ENCODE measurements around the gene NPFF. TPM values are rescaled to one million over a fixed set of nuclear protein-coding genes. Genes with fewer than 3 reads are reported as not detected.

The NPFF gene
- total RNA-seq, 3 donors from 2014 or later (not counting 1 experiment from before 2014, with no cell fraction given): not detected

GRCh38 chr12:53516758-53517455 lies 9.6 kb upstream of the NPFF start:
- H3K4me1 Mint-ChIP-seq: peaks cover 0 to 5% of the 10 kb centered on the region in 2 donors
- no peak for TF ChIP-seq CTCF (IDR thresholded peaks at IDR 0.05)
- intact Hi-C loops (cut with micrococcal nuclease): no loop called here
- no peaks in the 10 kb centered on the region for H3K9me3 ChIP-seq (ENCODE audit: control insufficient read depth, insufficient read depth, low read length)
- no peaks in the 10 kb centered on the region for H3K27me3 ChIP-seq (ENCODE audit: control insufficient read depth, insufficient read depth, low read length)
- 88% methylated on average over 13 of the region's 13 CpGs for WGBS (ENCODE audit: insufficient coverage)
- no peaks in the 10 kb centered on the region for H3K9me3 Mint-ChIP-seq
- no peak overlapping the region for H3K27ac Mint-ChIP-seq
- H3K36me3 Mint-ChIP-seq: peaks cover 27% of the 10 kb centered on the region
- no peaks in the 10 kb centered on the region for H3K27me3 Mint-ChIP-seq (ENCODE audit: low read depth in 2 of 2)
- H3K4me3 Mint-ChIP-seq: no peak overlapping the region
- DNase-seq (no peak), ATAC-seq (no peak)
- no peaks in the 10 kb centered on the region for H3K4me1 ChIP-seq (ENCODE audit: control insufficient read depth, insufficient read depth, low read length)
- H3K36me3 ChIP-seq (ENCODE audit: control insufficient read depth, insufficient read depth, low read length): peaks cover 74% of the 10 kb centered on the region
- no peak overlapping the region for H3K27ac ChIP-seq (ENCODE audit: low read length)
- H3K4me3 ChIP-seq (ENCODE audit: low read length): no peak overlapping the region

GRCh38 chr12:53515291-53515680 lies 8.0 kb upstream of the NPFF start:
- no peak overlapping the region for H3K27ac ChIP-seq (ENCODE audit: low read length)
- TF ChIP-seq CTCF (IDR thresholded peaks at IDR 0.05): no peak
- intact Hi-C loops (cut with micrococcal nuclease): no loop called here
- H3K27me3 ChIP-seq (ENCODE audit: control insufficient read depth, insufficient read depth, low read length): no peaks in the 10 kb centered on the region
- no peak overlapping the region for H3K4me3 ChIP-seq (ENCODE audit: low read length)
- Mint-ChIP-seq H3K4me3 (no peak overlapping the region), H3K9me3 (no peaks in the 10 kb centered on the region), H3K36me3 (peaks cover 20% of the 10 kb centered on the region), H3K4me1 (peaks cover 0 to 5% of the 10 kb centered on the region in 2 donors), H3K27me3 (ENCODE audit: low read depth in 2 of 2) (no peaks in the 10 kb centered on the region), H3K27ac (no peak overlapping the region)
- no peaks in the 10 kb centered on the region for H3K4me1 ChIP-seq (ENCODE audit: control insufficient read depth, insufficient read depth, low read length)
- DNase-seq: no peak
- H3K9me3 ChIP-seq (ENCODE audit: control insufficient read depth, insufficient read depth, low read length): no peaks in the 10 kb centered on the region
- no peak for ATAC-seq
- peaks cover 76% of the 10 kb centered on the region for H3K36me3 ChIP-seq (ENCODE audit: control insufficient read depth, insufficient read depth, low read length)
- 94% methylated on average over 2 of the region's 2 CpGs for WGBS (ENCODE audit: insufficient coverage)

DNA sequence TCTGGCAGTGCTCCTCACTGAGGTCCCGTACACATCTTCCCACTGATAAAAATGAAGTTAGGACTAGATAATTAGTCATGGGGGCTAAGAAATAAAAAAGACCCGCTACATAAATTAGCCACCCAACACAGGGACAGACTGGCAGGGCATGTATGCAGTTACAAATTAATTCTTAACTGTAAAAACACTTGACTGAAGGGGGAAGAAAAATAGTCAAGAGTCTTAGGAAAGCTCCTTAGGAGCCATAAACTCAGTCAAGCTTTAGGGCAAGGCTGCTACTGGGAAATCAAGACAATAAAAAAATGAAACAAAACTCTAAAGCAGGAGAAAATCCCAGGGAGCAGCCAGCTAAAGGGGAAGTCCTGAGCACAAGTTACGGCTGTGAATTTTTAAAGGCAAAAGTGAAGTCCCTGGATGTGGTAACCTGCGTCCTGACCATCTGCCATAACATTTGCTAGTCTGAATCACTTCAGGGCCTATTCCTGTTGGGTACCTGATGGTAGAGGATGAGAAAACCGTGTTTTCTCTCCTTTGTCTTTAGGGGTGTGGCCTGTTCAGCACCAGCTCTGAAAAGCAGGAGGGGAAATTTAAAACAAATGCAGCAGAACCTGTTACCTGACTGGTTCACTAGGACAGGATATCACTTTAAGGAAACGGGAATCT lies 7.5 kb upstream of the NPFF start:
- WGBS (ENCODE audit: insufficient coverage): 87% methylated on average over 4 of the region's 6 CpGs
- TF ChIP-seq CTCF (IDR thresholded peaks at IDR 0.05): no peak
- H3K36me3 ChIP-seq (ENCODE audit: control insufficient read depth, insufficient read depth, low read length): peaks cover 74% of the 10 kb centered on the region
- Mint-ChIP-seq H3K4me1 (peaks cover 0 to 5% of the 10 kb centered on the region in 2 donors), H3K27me3 (ENCODE audit: low read depth in 2 of 2) (no peaks in the 10 kb centered on the region), H3K9me3 (no peaks in the 10 kb centered on the region), H3K27ac (no peak overlapping the region), H3K4me3 (no peak overlapping the region), H3K36me3 (peaks cover 17% of the 10 kb centered on the region)
- no peaks in the 10 kb centered on the region for H3K27me3 ChIP-seq (ENCODE audit: control insufficient read depth, insufficient read depth, low read length)
- no peaks in the 10 kb centered on the region for H3K9me3 ChIP-seq (ENCODE audit: control insufficient read depth, insufficient read depth, low read length)
- no peak for ATAC-seq
- intact Hi-C loops (cut with micrococcal nuclease): no loop called here
- H3K27ac ChIP-seq (ENCODE audit: low read length): no peak overlapping the region
- H3K4me1 ChIP-seq (ENCODE audit: control insufficient read depth, insufficient read depth, low read length): no peaks in the 10 kb centered on the region
- H3K4me3 ChIP-seq (ENCODE audit: low read length): no peak overlapping the region
- no peak for DNase-seq

All from natural killer cell (primary cell).